Measurements from ENCODE around the gene TNFRSF14.

DNA sequence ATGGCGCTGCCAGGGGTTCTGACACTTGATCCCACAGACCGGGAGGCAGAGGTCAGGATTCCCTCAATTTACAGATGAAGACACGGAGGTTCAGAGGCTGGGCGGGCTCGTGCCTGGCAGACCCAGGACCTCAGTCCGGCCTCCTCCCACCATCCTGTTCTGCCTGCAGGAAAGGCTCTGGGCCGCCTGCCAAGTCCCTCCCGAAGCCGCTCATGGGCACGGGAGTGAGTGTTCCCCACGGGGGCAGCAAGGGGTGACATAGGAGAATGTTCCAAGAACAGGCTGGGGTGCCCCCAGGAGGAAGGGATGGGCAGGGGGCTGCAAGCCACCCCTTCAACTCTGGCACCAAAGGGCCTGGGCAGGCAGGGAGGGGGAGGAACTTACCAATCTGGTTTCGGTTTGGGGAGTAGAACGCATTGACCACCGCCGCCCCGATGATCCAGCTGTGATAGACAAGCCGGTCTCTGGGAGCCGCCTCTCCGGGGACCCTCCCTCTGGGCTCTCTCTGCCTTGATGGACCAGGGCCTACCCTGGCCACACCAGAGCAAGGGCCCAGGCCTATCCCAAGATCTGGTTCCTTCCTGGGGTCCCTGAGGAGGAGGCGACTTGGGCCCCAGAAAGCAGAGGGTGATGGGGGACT, 38.0 kb downstream of the TNFRSF14 start:
- TF ChIP-seq, protein P1, sequence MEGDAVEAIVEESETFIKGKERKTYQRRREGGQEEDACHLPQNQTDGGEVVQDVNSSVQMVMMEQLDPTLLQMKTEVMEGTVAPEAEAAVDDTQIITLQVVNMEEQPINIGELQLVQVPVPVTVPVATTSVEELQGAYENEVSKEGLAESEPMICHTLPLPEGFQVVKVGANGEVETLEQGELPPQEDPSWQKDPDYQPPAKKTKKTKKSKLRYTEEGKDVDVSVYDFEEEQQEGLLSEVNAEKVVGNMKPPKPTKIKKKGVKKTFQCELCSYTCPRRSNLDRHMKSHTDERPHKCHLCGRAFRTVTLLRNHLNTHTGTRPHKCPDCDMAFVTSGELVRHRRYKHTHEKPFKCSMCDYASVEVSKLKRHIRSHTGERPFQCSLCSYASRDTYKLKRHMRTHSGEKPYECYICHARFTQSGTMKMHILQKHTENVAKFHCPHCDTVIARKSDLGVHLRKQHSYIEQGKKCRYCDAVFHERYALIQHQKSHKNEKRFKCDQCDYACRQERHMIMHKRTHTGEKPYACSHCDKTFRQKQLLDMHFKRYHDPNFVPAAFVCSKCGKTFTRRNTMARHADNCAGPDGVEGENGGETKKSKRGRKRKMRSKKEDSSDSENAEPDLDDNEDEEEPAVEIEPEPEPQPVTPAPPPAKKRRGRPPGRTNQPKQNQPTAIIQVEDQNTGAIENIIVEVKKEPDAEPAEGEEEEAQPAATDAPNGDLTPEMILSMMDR (IDR thresholded peaks at IDR 0.05 in 4 of 5, conservative IDR thresholded peaks at IDR 0.05 in 1 of 5), result no peak
- no peak for TF ChIP-seq POLR2A (IDR thresholded peaks at IDR 0.05)
